ENCODE results near the gene SLCO3A1. TPM values are rescaled to one million over a fixed set of nuclear protein-coding genes. Genes with fewer than 3 reads are reported as not detected.

The SLCO3A1 gene
- total RNA-seq, 4 donors from 2014 or later, result 10.9 to 18.1 (median 14.2) TPM

DNA sequence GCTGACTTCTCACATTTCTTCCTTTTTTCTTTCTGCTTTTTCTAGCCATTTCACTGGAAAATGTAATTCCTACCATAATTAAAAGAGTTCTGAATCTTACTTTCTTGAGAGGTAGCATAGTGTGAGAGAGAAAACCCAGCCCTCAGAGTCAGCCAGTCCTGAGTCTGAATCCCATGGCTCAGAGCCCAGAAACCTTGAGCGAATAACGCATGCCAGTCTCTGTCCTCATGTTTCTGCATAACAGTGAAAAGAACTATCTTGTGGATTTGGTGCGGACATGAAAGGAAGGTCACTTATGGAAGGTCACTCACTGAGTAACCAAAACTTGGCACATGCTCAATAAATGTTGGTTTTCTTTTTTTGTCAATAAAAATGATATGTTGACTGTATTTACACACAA lies 29.3 kb upstream of the SLCO3A1 start:
- Histone ChIP-seq H3K27ac (no peak overlapping the region), H3K4me1 (no peaks in the 10 kb centered on the region), H3K9me3 (peaks cover 0 to 4% (median 0%) of the 10 kb centered on the region in 3 donors), H3K36me3 (no peaks in the 10 kb centered on the region), H3K4me3 (no peak overlapping the region), H3K27me3 (no peaks in the 10 kb centered on the region)
- TF ChIP-seq POLR2A (IDR thresholded peaks at IDR 0.05) (no peak), CTCF (IDR thresholded peaks at IDR 0.05) (no peak)
- intact Hi-C loops (cut with DNase I), result no loop called here
- no peak for DNase-seq
- 49 to 60% methylated on average over 3 of the region's 3 CpGs for WGBS, 2 donors

DNA sequence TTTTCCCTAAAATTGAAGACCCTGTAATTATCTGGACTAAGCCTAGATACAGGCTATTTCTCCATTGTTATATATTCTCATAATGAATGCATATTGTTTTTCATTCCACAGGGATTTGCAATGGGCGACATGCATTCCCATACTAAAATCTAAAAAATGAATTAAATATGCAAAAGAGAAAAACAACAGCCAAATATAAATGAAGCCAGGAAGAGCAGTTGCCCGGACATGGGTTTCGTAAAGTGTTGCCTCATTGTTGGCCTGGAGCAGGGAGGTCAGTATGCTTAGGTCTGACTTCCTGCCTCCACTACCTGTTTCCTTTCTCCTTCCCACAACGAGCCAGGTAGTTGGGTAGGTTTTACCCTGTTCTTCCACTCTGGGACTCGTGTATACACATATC lies 27.1 kb upstream of the SLCO3A1 start:
- no peaks in the 10 kb centered on the region for H3K4me1 ChIP-seq
- WGBS, 2 donors, result 51 to 60% methylated on average over 5 of the region's 5 CpGs

DNA sequence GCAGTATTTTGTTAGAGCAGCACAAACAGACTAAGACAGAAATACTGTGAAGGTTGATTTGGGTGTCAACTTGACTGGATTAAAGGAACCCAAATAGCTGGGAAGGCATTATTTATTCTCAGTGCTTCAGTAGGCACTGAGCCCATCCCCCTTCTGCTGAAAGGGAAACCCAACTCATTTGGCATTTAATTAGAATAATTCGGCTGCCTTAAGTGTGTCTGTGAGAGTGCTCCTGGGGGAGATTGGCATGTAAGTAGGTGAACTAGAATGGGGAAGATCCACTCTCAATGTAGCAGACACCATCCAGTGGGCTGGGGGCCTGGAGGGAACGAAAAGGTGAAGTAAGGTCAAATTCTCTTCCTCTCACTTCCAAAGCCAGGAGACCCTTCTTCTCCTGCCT lies 20.5 kb upstream of the SLCO3A1 start:
- TF ChIP-seq CTCF (IDR thresholded peaks at IDR 0.05) (no peak), POLR2A (IDR thresholded peaks at IDR 0.05) (no peak)

More for the DNA sequence above, 27.1 kb upstream of the SLCO3A1 start:
- Histone ChIP-seq H3K27me3 (no peaks in the 10 kb centered on the region), H3K27ac (no peak overlapping the region), H3K36me3 (no peaks in the 10 kb centered on the region), H3K4me3 (no peak overlapping the region), H3K9me3 (no peaks in the 10 kb centered on the region)
- intact Hi-C loops (cut with DNase I), result no loop called here
- no peak for DNase-seq
- TF ChIP-seq POLR2A (IDR thresholded peaks at IDR 0.05) (no peak), CTCF (IDR thresholded peaks at IDR 0.05) (no peak)

DNA sequence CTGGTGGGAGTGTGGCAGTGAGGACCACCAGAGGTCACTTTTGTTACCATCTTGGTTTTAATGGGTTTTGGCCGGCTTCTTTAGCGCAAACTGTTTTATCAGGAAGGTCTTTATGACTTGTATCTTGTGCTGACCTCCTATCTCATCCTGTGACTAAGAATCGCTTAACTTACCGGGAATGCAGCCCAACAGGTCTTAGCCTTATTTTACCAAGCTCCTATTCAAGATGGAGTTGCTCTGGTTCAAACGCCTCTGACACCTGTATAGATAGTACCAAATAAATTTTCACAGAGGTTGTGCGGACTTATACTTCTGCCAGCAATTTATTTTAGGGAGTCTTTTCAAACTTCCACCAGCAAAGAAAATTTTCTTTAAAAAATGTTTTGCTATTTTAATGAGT lies 13.6 kb upstream of the SLCO3A1 start:
- WGBS, 2 donors, result 72 to 85% methylated on average over 6 of the region's 6 CpGs
- intact Hi-C loops (cut with DNase I), result no loop called here
- TF ChIP-seq CTCF (IDR thresholded peaks at IDR 0.05) (no peak), POLR2A (IDR thresholded peaks at IDR 0.05) (no peak)
- H3K27me3 ChIP-seq, result peaks cover 0 to 13% (median 0%) of the 10 kb centered on the region in 4 donors
- H3K27ac ChIP-seq, result no peak overlapping the region
- no peaks in the 10 kb centered on the region for H3K36me3 ChIP-seq
- H3K9me3 ChIP-seq, result no peaks in the 10 kb centered on the region
- no peaks in the 10 kb centered on the region for H3K4me1 ChIP-seq
- H3K4me3 ChIP-seq, result no peak overlapping the region
- no peak for DNase-seq

More for the DNA sequence above, 20.5 kb upstream of the SLCO3A1 start:
- DNase-seq, result no peak
- 79 to 84% methylated on average over 2 of the region's 2 CpGs for WGBS, 2 donors
- no peaks in the 10 kb centered on the region for H3K4me1 ChIP-seq
- H3K27ac ChIP-seq, result no peak overlapping the region
- intact Hi-C loops (cut with DNase I), result no loop called here
- no peak overlapping the region for H3K4me3 ChIP-seq
- H3K27me3 ChIP-seq, result peaks cover 0 to 13% (median 0%) of the 10 kb centered on the region in 4 donors
- no peaks in the 10 kb centered on the region for H3K9me3 ChIP-seq
- no peaks in the 10 kb centered on the region for H3K36me3 ChIP-seq

DNA sequence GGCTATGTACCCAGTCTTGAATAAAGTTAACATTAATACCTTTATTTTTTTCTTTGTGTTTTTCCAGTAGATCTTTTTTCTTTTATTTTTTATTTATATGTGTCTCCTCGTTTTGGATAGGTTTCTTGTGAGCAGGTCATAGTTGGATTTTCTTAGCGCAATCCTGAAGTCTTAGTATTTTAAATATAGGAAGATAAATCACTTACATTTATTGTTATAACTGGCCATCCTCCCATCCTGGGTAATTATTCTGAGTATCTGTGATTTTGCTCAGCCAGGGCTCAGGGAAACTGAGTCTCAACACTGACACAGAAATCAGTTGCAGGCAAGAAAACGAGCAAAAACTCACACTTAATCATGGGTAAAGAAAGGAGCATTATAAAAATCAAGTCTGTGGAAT lies 11.6 kb upstream of the SLCO3A1 start:
- Histone ChIP-seq H3K4me3 (no peak overlapping the region), H3K4me1 (no peaks in the 10 kb centered on the region), H3K36me3 (no peaks in the 10 kb centered on the region), H3K27me3 (peaks cover 0 to 6% (median 0%) of the 10 kb centered on the region in 4 donors), H3K9me3 (no peaks in the 10 kb centered on the region), H3K27ac (no peak overlapping the region)
- no peak for DNase-seq
- no peak for TF ChIP-seq CTCF (IDR thresholded peaks at IDR 0.05)
- TF ChIP-seq POLR2A (IDR thresholded peaks at IDR 0.05), result no peak
- WGBS, 2 donors, result 58 to 73% methylated on average over 3 of the region's 3 CpGs
- intact Hi-C loops (cut with DNase I), result no loop called here
